ENCODE data around the gene SIM1.

Gene SIM1

GRCh38 chr6:100503043-100503705 is 38.5 kb upstream of the SIM1 start:
- H3K4me3 ChIP-seq (ENCODE audit: low read depth, low read length), result no peak overlapping the region
- no peak for DNase-seq (ENCODE audit: low read depth)
- TF ChIP-seq POLR2A (IDR thresholded peaks at IDR 0.05; ENCODE audit: extremely low read depth, insufficient read length) (no peak), MYC (IDR thresholded peaks at IDR 0.05; ENCODE audit: low read depth, low read length) (no peak), CTCF (IDR thresholded peaks at IDR 0.05; ENCODE audit: low read depth, low read length) (no peak)
- TF ChIP-seq, protein P1, sequence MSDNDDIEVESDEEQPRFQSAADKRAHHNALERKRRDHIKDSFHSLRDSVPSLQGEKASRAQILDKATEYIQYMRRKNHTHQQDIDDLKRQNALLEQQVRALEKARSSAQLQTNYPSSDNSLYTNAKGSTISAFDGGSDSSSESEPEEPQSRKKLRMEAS (IDR thresholded peaks at IDR 0.05; ENCODE audit: low read depth, low read length), result no peak

- no peak overlapping the region for H3K4me3 ChIP-seq (ENCODE audit: low read depth, low read length)
- DNase-seq (ENCODE audit: low read depth), result no peak
- TF ChIP-seq MYC (IDR thresholded peaks at IDR 0.05; ENCODE audit: low read depth, low read length), result no peak
- TF ChIP-seq CTCF (IDR thresholded peaks at IDR 0.05; ENCODE audit: low read depth, low read length), result no peak
- TF ChIP-seq, protein P1 (IDR thresholded peaks at IDR 0.05; ENCODE audit: low read depth, low read length), result no peak
- TF ChIP-seq POLR2A (IDR thresholded peaks at IDR 0.05; ENCODE audit: extremely low read depth, insufficient read length), result no peak
Observed at GRCh38 chr6:100493206-100493888, 28.6 kb upstream of the SIM1 start.

DNA sequence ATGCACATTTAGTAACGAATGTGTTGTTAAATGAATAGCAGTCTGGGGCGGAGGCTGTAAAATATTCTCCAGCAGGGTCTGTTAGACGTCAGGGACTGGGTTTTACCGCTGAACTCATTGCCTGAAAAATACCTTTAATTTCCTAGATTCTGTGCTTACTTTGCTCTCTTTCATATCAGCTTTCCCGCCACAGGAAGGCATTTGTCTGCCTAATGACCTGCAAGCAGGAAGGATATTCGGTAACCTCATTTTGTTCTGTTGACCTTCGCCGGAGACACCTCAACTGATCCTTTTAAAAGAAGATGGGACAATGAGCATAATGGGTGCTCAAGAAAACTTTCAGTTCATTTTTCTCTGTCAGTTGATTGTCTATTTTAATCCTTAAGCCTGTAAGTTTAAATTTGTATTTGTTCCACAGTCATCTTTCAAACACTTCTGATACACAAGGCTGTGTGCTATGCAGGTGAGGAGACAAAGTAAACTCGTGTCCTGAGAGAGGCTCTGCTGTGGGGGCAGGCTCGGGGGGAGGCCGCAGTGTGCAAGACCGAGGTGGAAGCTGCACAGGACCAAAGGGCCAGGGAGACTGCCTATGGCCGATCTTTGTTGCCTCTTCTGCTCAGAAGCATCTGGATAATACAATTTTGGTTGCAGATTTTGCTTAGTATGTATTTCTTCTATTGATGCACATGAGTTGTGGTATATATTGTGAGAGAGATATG is 27.4 kb upstream of the SIM1 start:
- TF ChIP-seq POLR2A (IDR thresholded peaks at IDR 0.05; ENCODE audit: extremely low read depth, insufficient read length) (no peak), MYC (IDR thresholded peaks at IDR 0.05; ENCODE audit: low read depth, low read length) (no peak), CTCF (IDR thresholded peaks at IDR 0.05; ENCODE audit: low read depth, low read length) (no peak)
- TF ChIP-seq, protein P1 (IDR thresholded peaks at IDR 0.05; ENCODE audit: low read depth, low read length), result no peak
- DNase-seq (ENCODE audit: low read depth), result no peak
- H3K4me3 ChIP-seq (ENCODE audit: low read depth, low read length), result no peak overlapping the region

DNA sequence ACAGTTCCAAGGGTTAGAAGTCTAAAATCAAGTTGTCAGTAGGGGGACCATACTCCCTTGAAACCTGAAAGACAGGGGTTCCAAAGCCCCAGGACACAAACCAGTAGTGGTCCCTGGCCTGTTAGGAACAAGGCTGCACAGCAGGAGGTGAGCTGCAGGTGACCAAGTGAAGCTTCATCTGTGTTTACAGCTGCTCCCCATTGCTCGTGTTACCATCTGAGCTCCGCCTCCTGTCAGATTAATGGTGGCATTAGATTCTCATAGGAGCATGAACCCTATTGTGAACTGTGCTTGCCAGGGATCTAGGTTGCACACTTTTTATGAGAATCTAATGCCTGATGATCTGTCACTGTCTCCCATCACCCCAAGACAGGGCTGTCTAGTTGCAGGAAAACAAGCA is 25.3 kb upstream of the SIM1 start:
- DNase-seq (ENCODE audit: low read depth), result no peak
- no peak for TF ChIP-seq MYC (IDR thresholded peaks at IDR 0.05; ENCODE audit: low read depth, low read length)
- TF ChIP-seq CTCF (IDR thresholded peaks at IDR 0.05; ENCODE audit: low read depth, low read length), result no peak
- TF ChIP-seq, protein P1 (IDR thresholded peaks at IDR 0.05; ENCODE audit: low read depth, low read length), result no peak
- TF ChIP-seq POLR2A (IDR thresholded peaks at IDR 0.05; ENCODE audit: extremely low read depth, insufficient read length), result no peak
- no peak overlapping the region for H3K4me3 ChIP-seq (ENCODE audit: low read depth, low read length)

DNA sequence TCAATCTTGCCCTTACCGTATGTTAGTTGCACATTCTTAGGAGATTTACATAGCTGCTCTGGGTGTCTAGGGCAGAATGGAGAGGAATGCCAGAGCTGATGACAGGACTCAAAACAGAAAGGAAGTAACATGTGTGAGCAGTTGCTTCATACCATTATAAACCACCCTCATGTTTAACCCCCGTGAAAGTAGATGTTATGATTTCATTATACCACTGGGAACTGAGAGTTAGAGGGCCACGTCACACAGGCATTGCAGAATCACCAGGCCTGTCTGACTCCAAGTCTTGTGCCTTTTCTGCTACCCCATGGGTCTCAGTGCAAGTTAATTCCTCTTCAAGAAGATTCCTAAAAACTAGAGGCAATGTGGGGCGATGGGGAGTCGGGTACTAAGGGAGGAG is 23.5 kb upstream of the SIM1 start:
- peak; percentile 51 for DNase-seq (ENCODE audit: low read depth)
- H3K4me3 ChIP-seq (ENCODE audit: low read depth, low read length), result no peak overlapping the region
- no peak for TF ChIP-seq CTCF (IDR thresholded peaks at IDR 0.05; ENCODE audit: low read depth, low read length)
- TF ChIP-seq MYC (IDR thresholded peaks at IDR 0.05; ENCODE audit: low read depth, low read length), result peak; percentile 47; the same call in 1 of the 2 replicates
- TF ChIP-seq, protein P1 (IDR thresholded peaks at IDR 0.05; ENCODE audit: low read depth, low read length), result peak; percentile 56
